Loucy (cell line): ENCODE measurements around the gene LDLRAD4.

Experiments used
- EZH2phosphoT487 ChIP-seq: fragments of 200-600 bp; IDR thresholded peaks from 2 replicates; pipeline ENCODE4 v1.6.1; 2018; ENCODE audit warnings: antibody characterized with exemption, mild to moderate bottlenecking, moderate library complexity, borderline replicate concordance
- TF ChIP-seq, protein P1 (sequence below): fragments of 200-600 bp; sonication (generic); conservative IDR thresholded peaks from 2 replicates; pipeline ENCODE4 v1.5.1; 2014; ENCODE audit warnings: mild to moderate bottlenecking, antibody characterized with exemption, low read length

DNA sequence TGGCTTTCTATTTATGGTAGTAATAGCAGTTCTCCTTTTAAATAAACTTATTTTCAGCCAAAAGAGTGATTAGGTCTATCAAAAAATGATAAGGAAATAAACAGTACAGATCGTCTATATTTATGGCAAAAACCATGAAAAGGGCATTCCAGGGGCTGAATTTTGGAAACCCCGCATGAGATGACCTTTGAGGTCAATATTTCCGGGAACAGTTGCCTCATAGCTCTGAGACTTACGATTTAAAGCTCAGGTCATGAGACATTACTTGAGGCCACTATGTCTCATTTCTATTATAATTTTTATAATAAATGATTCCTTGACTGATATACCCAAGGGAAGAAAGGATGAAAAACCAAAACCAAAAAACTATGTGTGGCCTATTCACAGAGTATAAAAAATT, 101.1 kb downstream of the LDLRAD4 start:
- TF ChIP-seq, protein P1, sequence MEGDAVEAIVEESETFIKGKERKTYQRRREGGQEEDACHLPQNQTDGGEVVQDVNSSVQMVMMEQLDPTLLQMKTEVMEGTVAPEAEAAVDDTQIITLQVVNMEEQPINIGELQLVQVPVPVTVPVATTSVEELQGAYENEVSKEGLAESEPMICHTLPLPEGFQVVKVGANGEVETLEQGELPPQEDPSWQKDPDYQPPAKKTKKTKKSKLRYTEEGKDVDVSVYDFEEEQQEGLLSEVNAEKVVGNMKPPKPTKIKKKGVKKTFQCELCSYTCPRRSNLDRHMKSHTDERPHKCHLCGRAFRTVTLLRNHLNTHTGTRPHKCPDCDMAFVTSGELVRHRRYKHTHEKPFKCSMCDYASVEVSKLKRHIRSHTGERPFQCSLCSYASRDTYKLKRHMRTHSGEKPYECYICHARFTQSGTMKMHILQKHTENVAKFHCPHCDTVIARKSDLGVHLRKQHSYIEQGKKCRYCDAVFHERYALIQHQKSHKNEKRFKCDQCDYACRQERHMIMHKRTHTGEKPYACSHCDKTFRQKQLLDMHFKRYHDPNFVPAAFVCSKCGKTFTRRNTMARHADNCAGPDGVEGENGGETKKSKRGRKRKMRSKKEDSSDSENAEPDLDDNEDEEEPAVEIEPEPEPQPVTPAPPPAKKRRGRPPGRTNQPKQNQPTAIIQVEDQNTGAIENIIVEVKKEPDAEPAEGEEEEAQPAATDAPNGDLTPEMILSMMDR: no peak
- no peak for TF ChIP-seq EZH2phosphoT487
